GM21717 (cell line): Measurements from ENCODE around the gene CHIT1.
"Not testable (repeated sequence)": the region's sequence is repeated elsewhere in the genome, so short reads cannot be mapped to it uniquely, and the experiment has no call there.

Experiments
- ATAC-seq: cut with Tn5 transposase; IDR thresholded peaks from one replicate; pipeline ENCODE4 v1.9.1; 2021; ENCODE audit warnings: mild to moderate bottlenecking, moderate library complexity; ENCODE audit not compliant: unreplicated experiment

The CHIT1 gene

DNA sequence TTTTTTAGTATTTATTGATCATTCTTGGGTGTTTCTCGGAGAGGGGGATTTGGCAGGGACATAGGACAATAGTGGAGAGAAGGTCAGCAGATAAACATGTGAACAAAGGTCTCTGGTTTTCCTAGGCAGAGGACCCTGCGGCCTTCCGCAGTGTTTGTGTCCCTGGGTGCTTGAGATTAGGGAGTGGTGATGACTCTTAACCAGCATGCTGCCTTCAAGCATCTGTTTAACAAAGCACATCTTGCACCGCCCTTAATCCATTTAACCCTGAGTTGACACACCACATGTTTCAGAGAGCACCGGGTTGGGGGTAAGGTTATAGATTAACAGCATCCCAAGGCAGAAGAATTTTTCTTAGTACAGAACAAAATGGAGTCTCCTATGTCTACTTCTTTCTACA, 36.7 kb upstream of the CHIT1 start:
- ATAC-seq = not testable (repeated sequence)

DNA sequence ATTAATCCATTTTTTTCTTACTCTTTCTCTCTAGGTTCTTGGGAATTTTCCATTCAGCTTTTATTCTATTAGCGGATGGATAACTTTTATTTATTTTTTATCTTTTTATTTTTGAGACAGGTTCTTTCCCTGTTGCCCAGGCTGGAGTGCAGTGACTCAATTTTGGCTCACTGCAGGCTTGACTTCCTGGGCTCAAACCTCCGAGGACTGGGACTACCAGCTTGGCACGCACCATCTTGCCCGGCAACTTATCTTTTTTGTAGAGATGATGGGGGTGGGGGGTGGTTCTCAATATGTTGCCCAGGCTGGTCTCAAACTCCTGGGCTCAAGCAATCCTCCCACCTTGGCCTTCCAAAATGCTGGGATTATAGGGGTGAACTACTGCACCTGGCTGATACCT, 36.1 kb upstream of the CHIT1 start:
- no peak for ATAC-seq

DNA sequence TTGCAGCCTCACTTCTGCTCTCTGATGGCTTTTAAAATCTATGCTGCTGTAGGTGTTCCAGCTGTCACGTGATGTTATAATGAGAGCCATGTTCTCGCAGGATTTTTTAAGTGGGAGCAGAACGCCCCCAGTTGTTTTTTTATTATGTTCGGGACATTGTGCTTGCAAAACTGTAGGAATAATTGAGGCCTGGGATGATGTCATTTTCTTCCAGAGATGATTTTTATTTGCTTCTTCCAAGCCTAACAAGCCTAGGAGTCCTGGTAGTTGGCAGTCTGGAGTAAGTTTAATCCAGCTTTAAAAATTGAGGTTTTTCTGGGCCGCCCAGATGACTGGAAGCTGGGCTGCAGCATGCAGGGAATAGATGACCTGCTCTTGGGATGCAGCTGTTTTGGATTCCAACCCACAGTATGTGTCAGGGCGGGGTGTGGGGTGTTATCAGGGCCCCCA, 34.6 kb upstream of the CHIT1 start:
- ATAC-seq = no peak

DNA sequence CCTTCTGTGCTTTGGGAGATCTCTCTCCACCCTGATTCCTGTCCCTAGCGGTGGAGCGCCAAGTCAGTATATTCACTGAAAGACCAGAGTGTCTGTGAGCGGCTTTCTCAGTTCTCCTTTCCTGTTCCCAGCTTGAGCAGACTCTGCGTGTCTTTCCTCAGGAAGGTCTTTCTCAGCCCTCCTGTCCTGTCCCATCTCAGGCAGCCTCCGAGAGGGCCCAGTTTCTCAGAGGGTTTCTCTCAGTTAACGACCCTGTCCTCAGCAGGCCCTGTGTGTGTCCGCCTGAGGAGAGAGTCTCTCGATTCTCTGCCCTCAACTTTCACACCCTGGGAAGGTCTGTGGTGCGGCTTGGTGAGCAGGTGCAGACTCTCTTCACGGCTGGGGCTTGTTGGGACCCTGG, 34.0 kb upstream of the CHIT1 start:
- no peak for ATAC-seq

DNA sequence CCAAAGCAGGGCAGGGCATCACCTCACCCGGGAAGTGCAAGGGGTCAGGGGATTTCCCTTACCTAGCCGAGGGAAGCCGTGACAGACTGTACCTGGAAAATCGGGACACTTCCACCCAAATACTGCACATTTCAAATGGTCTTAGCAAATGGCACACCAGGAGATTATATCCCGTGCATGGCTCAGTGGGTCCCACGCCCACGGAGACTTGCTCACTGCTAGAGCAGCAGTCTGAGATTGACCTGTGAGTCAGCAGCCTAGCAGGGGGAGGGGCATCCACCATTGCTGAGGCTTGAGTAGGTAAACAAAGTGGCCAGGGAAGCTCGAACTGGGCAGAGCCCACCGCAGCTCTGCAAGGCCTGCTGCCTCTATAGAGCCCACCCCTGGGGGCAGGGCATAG, 27.2 kb upstream of the CHIT1 start:
- not testable (repeated sequence) for ATAC-seq

DNA sequence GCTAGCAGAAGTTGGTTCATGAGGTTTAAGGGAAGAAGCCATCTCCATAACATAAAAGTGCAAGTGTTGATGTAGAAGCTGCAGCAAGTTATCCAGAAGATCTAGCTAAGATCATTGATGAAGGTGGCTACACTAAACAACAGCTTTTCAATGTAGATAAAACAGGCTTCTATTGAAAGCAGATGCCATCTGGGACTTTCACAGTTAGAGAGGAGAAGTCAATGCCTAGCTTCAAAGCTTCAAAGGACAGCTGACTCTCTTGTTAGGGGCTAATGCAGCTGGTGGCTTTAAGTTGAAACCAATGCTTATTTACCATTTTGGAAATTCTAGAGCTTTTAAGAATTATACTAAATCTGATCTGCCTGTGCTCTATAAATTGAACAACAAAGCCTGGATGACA, 25.3 kb upstream of the CHIT1 start:
- not testable (repeated sequence) for ATAC-seq

DNA sequence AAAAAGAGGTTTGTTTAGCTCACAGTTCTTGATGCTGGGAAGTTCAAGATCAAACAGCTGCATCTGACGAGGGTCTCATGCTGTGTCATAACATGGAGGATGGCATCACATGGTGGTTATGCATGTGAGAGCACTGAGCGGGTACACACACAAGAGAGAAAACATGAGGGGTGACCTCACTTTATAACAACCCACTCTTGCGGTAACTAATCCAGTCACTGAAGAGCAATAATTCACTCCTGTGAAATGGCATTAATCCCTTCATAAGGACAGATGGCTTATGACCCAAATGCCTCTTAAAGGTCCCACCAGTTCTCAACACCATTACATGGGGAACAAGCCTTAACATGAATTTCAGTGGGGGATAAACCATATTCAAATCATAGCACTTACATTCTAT, 23.2 kb upstream of the CHIT1 start:
- ATAC-seq = no peak

DNA sequence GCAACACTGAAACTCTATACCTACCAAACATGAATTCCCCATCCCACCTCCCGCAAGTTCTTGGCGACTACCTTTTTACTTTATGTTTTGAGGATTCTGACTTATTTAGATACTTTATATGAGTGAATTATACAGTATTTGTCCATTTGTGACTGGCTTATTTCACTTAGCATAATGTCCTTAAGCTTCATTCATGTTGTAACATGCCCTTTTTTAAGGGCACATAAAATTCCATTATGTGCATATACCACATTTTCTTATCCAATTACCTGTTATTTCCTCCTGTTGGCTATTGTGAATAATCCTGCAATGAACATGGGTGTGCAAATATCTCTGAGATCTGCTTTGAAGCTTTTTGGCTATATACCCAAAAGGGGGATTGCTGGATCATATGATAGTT, 22.0 kb upstream of the CHIT1 start:
- no peak for ATAC-seq

DNA sequence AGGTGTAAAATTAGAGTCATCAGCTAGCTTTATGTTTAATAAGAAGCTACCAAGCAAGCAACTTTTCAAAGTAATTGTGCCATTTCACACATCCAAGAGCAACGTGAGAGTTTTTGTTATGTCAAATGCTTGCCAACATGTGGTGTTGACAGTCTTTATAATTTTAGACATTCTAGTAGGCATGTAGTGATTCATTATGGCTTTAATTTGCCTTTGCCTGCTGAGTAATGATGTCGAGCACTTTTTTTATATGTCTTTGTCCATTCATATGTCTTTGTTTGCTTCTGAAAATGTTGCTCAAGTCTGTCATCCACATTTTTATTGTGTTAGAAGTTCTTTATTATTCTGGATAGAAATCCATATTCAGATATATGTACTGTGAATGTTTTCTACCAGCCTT, 21.4 kb upstream of the CHIT1 start:
- no peak for ATAC-seq

DNA sequence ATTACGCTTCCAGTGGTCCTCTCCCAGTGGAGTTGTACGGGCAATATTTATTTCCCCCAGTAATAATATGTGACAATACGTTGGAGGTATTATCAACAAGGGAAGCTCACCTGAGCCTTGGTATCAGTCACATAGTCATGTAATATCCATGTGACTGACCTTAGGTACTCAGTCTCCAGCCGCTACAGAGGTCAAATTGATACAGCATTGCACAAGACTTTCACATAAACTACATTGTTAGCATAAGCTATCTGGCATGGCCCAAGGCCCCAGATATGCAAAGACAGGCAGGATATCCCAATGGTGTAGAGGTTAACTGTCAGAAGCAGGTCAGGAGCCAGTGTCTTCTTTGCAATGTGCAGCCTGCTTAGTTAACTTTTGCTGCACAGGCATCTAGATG, 15.3 kb upstream of the CHIT1 start:
- ATAC-seq = no peak

DNA sequence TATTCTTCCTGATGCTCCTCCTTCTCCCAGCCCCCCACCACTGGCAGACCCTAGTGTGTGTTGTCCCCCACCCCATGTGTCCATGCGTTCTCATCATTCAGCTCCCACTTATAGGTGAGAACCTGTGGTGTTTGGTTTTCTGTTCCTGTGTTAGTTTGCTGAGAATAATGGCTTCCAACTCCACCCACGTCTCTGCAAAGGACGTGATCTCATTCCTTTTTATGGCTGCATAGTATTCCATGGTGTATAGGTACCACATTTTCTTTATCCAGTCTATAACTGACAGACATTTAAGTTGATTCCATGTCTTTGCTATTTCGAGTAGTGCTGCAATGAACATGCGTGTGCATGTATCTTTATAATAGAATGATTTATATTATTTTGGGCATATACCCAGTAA, 12.2 kb upstream of the CHIT1 start:
- ATAC-seq = not testable (repeated sequence)

DNA sequence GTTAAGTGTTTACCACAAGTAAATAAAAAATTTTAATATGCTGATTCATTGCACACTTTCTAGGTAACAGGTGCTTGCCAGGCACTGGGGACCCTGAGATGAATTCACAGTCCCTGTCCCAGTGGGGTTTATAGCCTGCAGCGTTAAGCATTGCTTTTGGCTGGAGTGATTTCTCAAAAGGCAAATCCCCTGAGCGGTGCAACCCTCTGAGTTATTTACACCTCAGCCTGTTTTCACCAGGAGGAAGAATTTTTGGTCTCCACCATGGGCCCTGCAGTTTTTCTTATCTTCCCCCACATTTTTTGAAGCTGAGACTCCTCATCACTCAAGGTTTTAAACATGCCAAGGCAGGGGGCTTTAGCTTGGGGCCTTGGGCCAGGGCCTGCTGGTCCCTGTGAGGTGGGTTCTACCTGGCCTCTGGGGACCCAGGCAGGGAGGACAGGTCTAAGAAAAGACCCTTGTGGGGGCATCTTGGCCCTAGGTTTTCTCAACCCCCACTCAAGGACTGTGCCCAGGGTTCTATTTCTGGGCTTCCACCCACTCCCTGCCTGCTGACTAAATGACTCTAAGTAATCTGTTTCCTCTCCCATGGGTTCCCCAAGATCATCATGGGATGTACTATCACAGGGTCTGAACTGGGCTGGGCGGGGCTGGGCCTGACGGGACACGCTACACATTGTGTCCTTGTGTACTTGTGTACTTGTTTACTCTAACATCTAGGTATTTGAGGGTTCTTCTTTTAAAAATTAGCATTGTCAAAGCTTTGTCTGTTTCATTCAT, 10.2 kb upstream of the CHIT1 start:
- ATAC-seq = no peak

DNA sequence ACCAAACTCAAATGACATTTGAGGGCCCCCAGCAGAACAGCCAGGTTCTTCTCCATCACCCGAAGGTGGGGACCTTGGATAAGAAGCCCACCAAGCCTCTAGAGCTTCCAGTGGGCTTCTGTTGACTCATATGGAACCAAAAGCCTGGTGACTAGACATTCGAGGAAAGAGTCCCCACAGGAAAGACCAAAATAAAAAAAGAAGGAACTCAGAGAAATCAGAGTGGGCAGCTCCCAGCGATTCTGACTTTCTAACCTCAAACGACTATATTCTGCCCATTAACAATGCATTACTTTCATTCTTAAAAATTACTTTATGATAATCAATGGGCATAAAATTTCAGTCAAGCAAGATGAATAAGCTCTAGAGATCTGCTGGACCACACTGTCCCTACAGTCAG, 9.6 kb upstream of the CHIT1 start:
- ATAC-seq = no peak

DNA sequence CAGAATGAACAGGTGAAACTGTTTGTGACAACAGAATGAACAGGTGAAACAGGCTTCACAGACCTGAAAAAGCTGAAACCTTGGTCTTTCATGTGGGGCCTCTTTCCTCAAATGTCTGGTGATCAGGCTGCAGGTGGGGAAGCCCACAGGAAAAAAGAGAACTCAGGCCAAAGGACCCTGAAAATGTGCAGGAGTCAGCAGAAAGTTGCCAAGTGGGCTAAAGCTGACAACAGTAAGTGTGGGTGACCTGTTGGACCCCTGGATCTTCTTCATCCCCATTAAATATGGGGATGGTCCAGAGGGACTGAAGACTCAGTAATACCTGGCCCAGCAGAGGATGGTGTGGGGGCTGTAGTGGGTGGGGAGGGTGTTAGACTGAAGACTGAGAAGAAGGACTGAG, 9.1 kb upstream of the CHIT1 start:
- no peak for ATAC-seq

DNA sequence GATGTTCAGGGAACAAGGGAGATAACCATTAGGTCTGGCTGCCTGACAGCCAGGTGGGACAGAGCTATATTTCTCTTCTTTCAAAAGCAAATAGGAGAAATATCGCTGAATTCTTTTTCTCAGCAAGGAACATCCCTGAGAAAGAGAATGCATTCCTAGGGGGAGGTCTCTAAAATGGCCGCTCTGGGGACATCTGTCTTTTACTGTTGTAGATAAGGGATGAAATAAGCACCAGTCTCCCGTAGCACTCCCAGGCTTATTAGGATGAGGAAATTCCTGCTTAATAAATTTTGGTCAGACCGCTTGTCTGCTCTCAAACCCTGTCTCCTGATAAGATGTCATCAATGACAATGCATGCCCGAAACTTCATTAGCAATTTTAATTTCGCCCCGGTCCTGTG, 5.4 kb upstream of the CHIT1 start:
- not testable (repeated sequence) for ATAC-seq

DNA sequence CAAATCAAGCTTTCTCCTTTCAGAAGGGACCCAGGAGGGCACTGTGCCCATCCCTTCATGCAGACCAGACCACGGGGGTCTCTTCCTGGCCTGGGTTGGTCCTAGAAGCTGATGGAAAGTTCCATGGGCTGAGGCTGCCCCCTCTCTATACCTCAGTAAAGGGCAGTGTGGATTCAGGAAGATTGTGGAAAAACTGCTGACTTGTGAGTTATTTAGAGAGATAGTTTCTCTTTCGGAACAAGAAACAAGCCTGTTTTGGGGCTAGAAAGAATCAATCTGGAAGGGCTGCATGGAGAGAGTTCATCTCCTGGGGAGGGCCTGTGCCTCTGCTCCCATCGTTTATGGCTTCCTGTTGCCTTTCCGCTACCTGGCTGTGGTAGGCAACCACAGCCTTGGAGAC, 803 bp downstream of the CHIT1 start:
- ATAC-seq = no peak

DNA sequence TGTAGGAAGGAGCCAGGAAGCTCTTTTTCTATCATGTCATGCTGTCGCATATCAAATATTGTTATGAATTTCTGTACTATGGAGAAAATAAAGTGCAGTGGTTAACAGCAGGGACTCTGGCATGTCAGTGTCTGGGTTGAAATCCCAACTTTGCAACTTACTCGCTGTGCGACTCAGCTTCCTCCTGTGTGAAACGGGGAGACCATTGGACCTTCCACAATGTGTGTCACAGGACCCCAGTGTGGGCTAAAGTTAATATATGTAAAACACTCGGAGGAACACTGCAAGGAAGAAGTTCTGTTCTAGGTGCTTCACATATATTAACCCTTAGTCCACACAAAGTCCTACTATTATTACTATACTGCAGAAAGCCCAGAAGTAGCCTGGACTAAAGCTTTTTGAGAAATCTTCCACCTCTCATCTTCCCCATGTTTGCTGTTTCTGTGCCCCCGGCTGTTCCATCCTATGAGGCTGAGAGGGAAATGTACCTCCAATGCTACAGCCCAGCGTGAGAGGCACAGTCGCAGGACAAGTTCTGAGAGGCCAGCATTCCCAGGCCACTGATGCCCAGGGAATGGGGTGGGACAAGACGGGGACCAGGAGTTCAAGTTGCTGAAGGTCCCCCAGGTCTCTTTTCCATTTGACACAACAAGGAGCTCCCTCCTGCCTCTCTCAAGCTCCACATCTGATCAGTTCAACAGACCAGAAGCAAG, 1.9 kb downstream of the CHIT1 start:
- ATAC-seq = no peak

DNA sequence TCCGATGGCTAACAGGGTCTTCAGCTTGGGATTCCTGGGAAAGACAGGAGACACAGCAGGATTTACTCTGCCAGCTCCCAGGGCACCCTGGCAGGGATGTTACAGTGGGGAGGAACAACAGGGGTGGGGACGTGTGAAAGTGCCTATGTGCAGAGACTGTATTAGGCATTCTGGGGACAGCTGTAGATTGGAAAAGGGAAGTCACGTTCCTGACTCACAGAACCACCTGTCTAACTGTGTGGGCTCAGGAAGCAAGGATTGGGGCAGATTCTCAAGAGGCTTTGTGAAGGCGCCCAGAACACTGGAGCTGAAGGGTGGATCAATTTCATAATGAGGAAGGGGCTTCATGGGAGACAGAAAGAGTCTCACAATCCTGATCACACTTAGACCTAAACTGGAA, 4.4 kb downstream of the CHIT1 start:
- no peak for ATAC-seq

DNA sequence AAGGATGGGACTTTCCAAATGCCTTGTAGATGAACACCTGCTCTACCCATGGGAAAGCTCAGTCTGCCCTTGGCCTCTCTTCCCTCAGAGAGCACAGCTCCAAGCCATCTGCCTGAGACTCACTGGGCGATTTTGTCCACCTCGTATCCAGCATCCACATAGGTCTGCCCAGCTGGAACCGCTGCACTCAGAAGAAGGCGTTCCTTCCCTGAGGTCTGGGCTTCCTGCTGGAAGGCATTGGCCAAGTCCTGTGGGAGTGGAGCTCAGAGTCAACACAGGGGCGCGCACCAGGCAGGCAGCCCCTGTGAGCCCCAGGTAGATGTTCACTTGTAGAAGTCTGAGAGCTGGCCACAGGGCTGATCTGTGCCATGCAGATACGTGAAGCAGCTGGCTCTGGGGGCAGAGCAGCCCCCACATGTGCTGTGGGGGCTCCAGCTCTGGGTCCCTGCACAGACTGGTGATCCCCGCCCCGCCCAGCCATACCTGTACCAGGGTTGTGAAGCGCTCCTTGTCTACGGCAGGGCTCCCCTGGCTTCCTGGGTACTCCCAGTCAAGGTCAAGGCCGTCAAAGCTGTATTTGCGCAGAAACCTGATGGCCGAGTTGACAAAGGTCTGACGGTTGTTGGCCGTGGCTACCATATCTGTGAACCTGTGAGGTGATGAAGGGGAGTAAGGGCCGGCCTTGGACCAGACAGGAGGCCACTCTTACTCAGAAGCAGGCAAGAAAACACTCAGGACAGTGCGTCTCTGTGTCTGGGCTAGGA, 6.3 kb downstream of the CHIT1 start:
- no peak for ATAC-seq

DNA sequence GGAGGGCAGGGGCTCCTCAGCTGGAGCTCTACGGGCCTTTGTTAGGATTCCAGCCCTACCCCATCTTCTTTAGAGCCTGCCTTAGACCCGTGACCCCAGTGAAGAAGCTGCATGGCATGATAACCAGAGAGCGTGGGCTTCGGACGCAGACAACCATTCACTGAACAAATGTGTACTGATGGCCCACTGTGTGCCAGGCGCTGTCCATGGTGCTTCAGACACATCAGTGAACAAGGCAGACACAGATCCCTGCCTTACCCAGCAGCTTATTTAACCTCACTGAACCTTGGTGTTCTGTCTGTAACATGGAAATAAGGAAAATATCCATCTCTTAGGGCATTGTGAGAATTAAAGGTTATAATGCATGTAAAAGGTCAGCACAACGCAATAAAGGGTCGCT, 9.5 kb downstream of the CHIT1 start:
- ATAC-seq = no peak

DNA sequence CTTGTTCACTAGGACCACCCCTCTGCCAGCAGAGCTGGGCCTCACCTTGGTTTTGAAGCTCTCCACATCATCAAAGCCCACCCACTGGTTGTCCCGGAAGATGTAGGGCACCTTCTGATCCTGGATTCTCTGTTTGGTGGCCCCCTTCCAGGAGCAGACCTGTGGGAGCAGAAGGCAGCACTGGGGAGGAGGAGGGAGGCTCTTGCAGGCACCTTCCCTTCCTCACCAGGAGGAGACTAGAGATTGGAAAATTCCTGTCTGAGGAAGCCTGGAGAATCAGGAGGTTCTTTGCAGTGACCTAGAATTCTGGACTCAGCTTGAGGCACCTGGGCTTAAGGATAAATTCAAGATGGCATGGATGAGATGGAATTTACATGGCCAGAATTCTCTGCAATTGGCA, 10.3 kb downstream of the CHIT1 start:
- ATAC-seq = no peak

DNA sequence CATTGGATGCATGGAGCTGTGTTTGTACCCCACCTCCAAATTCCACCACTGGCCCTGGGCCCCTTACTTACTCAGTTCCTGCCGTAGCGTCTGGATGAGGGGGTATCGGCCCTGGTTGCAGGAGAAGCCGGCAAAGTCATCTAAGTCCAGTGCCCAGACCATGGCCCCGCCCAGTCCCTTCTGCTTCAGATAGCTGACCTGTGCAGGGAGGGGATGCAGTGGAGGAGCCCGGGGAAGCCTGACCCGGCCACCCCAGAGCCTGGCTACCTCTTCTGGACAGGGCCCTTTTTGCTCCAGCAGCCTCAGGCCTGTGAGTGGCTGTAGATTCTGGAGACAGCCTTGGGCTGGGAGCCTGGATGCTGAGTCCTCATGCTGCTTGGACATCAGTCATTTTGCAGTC, 11.8 kb downstream of the CHIT1 start:
- no peak for ATAC-seq
